Measurements from ENCODE around the gene ESPNL.
A peak's percentile ranks its signal among the peaks of the same experiment; 100 is the strongest.

ESPNL gene

DNA sequence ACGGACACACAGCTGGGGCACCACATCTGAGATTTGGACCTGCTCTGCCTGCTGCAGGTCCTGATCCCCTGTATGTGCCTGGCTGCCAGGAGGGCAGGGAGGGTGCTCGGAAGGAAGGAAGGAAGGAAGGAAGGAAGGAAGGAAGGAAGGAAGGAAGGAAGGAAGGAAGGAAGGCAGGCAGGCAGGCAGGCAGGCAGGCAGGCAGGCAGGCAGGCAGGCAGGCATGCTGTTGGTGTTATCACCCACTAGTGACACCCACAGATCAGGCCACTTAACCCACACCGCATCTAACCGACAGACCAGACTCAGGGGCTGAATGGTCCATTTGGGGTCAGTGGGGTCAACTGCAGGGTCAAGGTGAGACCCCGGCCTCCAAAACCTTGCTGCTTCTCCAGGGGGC is 44.1 kb downstream of the ESPNL start:
- no peak for DNase-seq

DNA sequence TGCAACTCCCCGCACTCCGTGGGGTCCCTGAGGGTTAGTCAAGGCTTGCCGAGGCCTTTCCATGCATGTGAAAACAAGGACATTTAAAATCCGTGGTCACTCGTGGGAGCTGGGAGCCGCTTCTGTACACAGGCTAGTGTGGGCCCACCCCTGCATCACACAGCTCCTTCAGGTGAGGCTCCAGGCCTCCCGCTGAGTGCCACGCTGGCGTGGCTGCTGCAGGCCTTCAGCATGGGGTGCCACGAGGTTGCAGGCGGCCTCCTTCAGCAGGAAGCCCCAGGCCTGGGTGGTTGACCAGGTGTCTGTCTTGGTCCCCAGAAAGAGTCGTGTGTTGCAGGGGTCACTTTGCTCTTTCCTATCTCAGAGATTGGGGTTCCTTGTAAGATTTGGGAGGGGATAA is 44.9 kb downstream of the ESPNL start:
- no peak for DNase-seq

DNA sequence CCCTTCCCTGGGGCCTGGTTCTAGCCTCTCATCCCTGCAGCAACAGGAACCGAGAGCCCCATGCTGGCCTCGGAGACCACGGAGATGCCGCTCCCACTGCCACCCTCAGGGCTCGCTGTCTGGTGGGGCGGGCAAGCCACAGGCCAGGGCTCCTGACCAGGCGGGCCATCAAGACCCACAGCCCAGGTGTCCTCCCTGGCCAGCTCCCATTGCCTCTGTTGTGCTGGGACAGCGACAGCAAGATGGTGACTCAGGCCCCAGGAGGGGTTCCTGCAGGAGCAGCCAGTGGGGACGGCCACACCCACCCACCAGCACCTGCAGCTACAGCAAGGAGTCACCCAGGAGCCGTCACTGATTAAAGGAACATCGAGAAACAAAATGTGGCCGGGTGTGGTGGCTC is 45.7 kb downstream of the ESPNL start:
- DNase-seq: no peak

DNA sequence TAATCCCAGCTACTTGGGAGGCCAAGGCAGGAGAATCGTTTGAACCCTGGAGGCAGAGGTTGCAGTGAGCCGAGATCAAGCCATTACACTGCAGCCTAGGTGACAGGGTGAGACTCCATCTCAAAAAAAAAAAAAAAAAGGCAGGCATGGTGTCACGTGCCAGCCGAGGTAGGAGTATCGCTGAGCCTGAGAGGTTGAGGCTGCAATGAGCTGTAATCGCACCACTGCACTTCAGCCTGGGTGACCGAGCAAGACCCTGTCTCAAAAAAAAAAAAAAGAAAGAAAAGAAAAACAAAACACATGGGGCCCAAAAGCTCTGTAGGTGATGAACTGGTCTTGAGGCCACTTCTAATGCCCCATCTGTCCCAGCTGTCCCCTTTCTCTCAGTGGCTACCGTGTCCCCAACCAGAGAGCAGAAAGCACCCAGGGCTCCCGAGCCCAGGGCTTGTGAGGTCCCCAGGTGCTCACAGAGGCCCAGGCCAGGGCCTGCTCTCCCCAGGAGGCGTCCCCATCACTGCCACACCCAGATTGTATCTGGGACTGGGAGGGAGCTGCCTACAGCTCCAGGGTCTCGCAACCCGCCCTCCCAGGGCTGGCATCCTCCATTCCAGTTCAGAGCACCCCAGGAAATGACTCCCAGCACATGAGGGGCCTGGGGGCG is 46.9 kb downstream of the ESPNL start:
- no peak for DNase-seq

DNA sequence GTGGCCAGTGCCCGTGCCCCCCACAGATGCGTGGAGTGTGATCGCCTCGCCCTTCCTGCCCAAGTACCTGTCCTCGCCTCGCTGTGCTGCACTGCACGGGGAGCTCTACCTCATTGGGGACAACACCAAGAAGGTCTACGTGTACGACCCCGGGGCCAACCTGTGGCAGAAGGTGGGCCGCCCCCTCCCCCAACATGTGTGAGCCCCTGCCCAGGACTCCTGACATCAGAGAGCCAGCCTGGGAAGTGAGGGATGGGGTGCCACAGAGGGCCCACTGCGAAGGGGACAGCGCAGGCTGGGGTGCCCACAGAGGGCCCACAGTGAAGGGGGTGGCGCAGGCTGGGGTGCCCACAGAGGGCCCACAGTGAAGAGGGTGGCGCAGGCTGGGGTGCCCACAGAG is 48.8 kb downstream of the ESPNL start:
- DNase-seq: no peak

DNA sequence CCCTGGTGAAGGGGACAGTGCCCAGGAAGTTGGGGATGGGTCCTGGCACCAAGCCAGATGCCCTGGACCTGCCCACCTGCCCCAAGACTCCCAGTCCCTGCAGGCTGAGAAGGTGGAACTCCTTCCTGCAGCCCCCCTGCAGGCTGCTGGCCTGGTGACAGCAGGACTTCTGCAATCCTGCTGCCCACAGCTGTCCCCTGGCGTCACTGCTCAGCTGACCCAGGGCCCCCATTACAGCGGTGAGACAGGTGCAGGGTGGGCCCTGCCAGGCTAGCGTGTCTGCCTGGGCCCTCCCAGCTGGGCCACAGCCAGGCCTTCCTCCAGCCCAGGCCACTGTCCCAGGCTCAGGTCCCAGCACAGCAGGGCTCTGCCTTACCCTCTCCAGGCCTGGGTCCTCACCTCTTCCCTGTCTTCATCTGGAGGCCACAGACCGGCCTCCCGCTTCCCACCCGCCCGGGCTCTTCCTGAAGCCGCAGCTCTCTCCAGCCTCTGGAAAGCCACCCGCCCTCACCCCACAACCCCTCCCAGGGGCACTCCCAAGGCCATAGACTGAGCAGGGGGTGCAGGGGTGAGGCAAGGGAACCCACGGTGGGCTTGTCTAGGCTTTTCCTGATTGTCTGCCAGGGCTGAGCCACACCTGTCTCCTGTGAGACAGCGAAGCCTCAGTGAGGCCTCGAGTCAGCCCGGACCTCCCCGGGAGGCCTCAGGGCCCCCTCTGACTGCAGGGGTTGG is 49.9 kb downstream of the ESPNL start:
- DNase-seq: no peak

DNA sequence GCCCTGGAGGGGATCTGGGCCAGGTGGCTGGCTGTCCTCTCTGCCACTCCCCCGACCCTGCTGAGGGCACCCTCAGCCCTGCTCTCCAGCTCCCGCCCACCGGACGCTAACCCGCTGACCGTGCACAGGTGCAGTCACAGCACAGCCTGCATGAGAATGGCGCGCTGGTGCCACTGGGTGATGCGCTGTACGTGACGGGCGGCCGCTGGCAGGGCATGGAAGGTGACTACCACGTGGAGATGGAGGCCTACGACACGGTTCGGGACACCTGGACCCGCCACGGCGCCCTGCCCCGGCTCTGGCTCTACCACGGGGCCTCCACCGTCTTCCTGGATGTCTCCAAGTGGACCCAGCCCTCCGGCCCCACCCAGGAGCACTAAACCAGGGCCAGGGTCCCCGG is 50.5 kb downstream of the ESPNL start:
- no peak for DNase-seq

DNA sequence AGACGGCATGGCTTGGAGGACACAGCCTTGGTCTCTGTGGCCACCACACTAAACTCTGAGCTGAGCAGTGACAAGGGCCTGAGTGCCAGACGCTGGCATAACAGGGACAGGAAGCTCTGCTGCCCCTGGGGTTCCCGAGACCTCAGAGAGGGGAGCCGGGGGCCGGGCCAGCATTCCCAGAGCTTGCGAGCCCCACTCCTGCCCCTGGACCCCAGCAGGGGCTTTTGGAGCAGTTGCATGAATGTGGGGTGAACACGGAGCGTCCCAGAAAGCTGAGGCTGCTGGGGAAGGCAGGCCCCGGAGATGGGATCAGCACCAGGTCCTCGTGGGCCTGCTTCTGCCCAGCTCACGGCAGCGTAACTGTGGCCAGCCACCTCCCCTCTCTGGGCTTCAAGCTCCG is 51.1 kb downstream of the ESPNL start:
- no peak for DNase-seq

DNA sequence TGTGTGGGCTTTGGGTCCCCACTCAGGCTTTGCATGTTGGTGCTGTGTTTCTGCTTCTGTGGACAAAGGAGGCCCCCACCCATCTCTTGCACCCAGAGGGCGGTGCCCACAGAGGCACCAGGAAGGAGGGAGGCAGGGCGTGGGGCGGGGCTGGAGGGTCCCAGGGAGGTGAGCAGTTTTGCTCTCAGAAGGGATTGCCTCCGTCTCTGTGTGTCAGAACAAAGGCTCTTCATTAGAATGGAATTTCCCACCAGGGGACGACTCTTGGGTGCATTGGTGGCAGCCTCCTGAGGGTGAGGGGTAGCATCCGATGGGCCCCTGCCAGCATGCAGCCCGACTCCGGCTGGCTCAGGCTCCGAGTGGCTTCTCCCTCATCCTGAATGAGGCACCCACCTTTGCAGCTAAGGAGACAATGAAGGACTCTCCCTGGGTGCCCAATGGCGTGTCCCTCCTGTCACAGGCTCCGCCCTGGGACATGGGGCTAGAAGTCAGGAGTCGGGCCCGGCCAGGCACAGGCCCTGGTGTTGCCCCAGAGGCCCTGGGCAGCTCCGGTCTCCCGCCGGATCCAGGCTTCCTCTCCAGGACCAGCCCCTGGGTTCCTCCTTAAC is 51.6 kb downstream of the ESPNL start:
- no peak for DNase-seq

DNA sequence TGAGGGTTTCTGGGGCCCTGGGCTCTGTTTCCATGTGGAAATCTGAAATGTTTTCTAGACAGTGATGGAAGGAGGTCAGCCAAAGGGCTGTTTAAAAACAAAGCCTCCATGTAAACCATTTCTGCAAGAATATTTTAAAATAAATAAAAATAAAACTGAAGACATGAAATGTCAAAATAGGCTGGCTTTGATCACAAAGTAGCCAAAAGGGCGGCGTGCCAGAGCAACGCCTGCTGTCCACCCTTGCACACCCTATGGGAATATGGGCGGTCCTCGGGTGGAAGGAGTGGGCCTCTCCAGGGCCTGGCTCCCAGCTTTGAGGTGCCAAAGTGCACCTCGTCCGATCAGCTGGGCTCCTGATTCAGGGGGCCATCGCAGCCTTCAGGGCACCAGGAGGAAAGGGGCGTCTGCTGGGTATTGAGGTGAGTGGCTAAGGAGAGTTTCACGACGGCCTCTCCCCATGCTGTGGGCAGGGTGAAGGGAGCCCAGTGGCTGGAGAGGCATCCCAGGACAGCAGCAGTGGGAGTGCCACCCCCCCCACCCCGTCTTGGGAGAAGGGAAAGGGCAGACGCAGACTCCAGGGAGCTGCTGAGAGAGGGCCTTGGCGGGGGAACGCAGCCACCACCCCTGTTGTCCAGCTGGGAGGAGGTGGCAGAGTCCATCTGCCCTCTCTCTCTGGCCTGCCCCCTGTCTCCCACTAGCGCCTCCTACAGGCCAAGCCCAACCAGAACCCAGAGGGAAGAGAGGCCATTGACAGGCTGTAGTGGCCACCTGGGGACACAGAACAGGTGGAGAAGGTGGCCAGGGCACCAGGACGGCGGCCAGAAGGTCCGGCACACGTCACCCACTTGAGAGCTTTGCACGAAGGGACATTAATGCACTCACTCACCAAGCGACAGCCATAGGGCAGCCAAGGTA is 52.9 kb downstream of the ESPNL start:
- no peak for DNase-seq

DNA sequence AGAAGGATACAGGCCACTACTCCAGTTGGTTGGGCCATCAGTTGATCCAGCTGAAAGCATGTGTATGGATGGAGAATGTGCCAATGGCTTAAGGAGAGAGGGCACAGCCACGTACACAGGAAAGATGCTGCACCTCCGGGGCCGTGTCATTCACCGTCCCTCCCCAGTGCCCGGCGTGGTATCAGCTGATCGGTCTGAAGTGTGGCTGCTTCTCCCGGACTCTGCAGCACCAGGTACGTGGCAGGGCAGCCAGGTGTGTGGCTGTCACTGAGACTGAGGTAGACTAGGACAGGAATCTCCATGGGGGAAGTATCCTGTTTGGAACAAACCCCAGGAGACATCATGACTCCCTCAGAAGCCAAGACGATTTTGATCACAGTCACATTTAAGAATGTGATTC is 54.4 kb downstream of the ESPNL start:
- DNase-seq: no peak

DNA sequence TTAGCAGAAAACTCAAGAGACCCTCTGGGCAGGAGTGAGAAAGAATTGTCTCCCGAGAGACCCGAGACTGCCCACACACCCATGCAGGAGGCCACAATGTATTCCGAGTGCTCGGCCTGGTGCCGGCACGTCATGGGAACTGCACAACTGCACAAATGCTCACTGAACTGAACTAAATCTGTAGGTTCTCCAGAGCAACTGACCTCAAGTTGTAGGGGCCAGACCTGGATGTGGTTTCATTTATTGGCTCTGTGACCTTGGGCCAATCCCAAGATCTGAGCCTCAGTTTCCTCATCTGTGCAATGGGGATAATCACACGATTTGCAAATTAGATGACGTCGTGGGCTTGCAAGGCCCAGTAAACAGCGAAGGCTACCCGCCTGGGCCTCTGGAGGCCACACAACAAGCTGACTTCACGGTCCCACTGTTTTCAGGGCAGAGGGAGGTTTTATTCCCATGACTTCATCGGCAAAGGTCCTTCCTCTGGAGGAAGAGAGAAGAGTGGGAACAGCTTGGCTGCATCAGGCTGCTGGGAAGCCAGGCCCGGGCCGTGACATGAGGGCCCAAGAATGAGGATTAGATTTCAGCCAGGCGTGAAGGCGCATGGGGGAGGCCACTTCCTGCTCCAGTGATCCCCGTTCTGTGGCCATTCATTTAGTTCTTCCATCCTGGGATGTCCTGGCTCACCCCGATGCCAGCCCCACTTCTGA is 55.1 kb downstream of the ESPNL start:
- no peak for DNase-seq

DNA sequence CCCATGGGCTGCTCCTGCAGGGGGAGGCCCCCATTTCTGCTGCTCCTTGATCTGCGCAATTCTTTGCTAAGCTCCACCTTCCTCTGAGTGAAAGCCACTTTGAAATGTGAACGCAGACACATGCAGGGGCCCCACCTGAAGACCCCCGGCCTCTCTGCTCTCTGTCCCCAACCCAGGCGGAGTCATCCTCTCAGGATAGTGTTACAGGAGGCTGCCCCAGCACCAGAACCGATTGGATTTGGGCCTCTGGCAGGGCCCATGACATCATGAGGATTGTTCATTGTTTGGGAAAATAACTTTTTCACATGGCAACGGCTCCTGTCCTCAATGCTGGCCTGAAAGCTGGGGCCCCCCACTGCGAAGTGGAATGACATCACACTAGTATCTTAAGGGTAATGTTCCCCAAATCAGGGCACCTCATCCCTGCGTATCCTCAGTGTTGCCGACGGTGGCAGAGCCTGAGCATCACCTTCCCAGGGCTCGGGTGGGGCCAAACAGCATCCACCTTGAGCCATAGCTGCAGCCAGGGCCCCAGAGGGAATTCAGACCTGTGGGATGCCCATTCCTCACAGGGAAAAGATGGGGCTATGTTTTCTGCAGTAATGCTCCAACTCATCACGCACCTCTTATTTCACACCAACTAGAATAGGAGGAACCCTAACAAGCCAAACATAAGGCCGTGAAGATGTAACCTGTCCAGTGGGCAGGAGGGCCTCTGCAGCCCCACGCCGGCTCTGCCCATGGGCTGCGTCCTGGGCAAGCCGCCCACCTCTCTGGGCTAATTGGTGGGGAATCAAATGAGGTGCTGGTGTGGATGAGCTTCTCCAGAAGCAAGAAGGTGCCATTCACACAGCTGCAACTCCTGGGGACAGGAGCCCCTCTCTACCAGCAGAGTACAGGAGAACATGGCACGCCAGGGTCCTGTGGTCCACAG is 55.9 kb downstream of the ESPNL start:
- no peak for DNase-seq

DNA sequence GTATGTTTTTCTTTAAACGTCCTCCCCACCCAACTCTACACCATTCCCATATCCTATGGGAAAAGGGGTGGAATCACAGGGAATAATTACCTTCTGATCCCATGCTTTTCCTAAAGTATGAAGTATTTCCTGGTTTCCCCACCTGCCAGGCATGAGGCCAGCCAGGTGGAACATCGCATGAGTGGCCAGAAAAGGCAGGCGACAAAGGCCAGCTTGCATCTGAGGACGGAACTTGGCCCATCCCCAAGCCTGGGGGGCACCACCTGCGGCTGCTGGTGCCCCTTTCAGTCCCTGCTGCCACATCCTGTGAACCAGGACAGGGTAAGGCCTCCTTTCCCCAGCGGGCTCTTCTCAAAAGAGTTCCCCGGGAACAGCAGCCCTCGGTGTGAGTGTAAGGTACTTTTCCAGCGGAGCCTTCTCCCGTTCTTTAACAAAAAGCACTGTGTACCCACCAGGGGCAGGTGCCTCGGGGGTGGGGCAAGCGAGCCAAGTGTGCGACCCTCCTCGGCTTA is 57.4 kb downstream of the ESPNL start:
- DNase-seq: no peak

DNA sequence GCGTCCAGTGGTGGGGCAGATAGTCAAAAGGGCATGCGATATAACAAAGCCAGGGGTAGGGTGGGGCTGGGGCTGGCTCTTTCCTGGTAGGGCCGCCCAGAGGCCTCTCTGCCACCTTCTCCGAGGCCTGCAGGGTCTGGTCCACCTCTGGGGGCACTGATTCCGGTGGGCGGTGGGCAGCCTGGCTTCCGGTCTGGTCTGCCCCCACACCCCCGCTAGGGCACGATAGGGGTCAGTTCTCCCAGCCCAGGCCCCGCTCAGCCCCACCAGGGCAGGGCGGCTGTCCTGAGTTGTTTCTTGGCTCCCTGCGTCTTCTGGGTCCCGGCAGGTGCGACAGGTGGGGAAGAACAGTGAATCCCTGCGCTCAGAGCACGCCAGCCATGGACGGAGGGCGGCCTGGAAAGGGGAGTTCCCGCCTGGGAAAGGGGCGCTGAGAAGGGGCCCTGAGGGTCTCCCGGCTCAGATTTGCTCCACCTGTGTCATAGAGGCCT is 57.9 kb downstream of the ESPNL start:
- no peak for DNase-seq

DNA sequence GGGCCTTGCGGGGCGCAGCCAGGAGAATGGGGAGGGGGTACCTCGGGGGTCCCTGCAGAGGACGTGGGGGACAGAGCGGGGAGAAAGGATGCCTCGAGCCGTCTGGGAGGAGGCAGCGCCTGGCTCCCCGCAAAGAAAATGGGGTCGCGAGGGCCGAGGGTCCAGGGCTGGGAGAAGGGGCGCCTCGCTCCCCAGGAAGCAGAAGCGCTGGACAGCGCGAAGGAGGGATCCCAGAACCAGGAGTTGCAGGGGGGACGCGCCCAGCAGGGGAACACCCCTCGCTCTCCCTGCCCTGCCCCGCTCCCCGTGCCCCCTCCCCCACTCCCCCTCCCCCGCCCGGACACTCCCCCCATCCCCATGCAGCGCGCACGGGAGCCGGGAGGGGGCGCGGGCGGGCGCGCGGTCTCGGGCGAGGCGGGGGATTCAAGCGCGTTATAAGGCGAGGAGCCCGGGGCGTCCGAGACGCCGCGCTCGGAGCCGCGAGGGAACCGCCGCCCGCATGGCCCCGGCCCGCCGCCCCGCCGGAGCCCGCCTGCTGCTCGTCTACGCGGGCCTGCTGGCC is 58.5 kb downstream of the ESPNL start, which contains the start of gene ERFE:
Gene ERFE, plus strand, starts transcription at position 462 of the 562 bp plus-strand sequence. Its CDS starts 38 bp downstream, at position 500.
- DNase-seq: peak; percentile 73

DNA sequence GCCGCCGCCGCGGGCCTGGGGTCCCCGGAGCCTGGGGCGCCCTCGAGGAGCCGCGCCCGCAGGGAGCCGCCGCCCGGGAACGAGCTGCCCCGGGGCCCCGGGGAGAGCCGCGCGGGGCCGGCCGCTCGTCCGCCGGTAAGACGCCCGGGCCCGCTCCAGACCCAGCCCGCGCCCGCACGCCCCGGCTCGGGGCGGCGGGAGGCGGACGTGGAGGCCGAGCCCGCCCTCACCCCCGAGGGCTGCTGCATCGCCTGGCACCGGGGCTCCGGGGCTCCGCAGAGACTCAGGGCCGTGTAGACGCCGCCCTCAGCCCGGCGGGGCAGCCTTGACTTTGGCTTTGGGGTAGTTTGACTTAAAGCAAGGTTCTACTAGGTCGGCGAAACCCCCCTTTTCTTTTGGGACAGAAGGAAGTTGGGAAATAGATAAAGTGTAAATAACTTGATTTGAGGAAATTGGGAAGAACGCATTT is 59.0 kb downstream of the ESPNL start:
- DNase-seq: peak; percentile 39

DNA sequence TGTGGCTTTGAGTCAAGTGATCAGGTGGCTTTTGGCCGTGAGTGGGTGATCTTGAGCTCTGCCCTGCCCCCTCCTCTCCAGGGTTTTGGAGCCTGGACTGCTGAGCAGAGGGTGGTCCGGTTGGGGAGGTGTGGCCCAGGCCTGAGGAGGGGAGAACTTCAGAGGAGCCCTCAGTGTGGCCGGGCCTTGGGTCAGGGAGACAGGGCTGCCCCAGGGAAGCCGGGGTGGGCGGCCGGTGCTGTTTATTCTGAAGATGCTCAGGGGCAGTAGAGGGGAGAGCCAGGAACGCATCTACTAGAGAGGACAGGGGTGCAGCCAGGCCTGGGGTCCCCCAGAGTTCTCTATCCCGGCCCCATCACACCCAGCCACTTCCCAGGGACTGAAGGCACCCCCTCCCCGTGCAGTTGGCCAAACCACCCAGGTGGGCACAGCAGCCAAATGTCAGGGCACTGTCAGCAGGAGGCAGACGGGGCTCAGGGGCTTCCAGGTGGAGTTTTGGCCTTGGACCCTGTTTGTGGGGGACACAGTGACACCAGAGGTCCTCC is 59.6 kb downstream of the ESPNL start:
- no peak for DNase-seq

DNA sequence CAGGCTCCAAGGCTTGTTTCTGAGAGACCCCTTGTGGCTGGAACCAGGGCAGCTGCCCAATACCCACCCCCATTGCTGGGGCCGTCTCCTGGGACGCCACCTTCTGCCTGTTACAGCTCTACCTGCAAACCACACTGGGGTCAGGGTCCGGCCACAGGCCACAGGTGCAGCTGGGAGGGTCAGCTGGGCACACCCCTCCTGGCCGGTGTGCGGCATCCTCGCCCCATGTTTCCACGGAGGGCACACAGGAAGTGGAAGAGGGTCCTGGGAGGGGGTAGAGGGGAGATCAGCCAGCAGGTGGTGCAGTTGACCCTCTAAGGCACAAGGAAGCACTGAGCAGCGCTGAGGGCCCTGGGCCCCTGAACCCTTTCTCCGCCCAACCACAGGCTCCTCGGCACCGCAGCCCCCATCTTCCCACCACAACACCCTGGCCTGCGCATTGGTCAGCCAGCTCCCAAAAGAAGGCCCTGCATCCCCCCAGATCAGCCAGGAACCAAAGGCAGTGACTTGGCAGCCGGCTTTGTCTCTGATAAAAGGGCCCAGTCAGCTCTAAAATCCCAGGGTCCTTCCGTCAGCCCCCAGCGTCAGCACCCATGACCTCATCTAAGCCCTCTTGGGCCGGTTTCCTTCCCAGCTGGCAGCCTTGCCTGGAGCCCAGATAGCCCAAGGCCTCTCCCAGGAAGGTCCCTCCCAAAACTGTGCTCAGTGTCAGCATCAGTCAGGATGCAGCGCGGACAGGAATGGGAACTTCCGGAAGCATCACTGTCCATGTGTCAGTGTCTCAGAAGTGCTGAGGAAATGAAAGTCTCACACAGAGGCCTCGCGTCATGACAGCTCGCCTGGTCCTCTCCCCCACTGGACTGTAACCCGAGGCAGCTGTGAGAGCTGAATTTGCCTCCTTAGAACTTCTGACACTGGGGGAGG is 60.3 kb downstream of the ESPNL start:
- DNase-seq: no peak
